ENCODE measurements around the gene TNPO3. TPM values are rescaled to one million over a fixed set of nuclear protein-coding genes. Genes with fewer than 3 reads are reported as not detected.
A peak's percentile ranks its signal among the peaks of the same experiment; 100 is the strongest.
"Not testable (repeated sequence)": the region's sequence is repeated elsewhere in the genome, so short reads cannot be mapped to it uniquely, and the experiment has no call there.

Gene TNPO3
- total RNA-seq, 3 donors from 2014 or later: 36.4 to 42.7 (median 36.6) TPM

- TF ChIP-seq CTCF (IDR thresholded peaks at IDR 0.05) (no peak), POLR2AphosphoS5 (IDR thresholded peaks at IDR 0.05) (no peak), POLR2A (IDR thresholded peaks at IDR 0.05) (no peak)
- Histone ChIP-seq H3K27me3 (no peaks in the 10 kb centered on the region), H3K4me1 (peaks cover 4 to 7% of the 10 kb centered on the region in 2 donors), H3K27ac (peak overlapping the region in 1 of 2 donors; percentile 98), H3K4me3 (peak overlapping the region in 1 of 3 donors; percentile 84), H3K9me3 (no peaks in the 10 kb centered on the region), H3K36me3 (no peaks in the 10 kb centered on the region)
- DNase-seq (ENCODE audit: low spot score in 2 of 2): no peak
- intact Hi-C loops (cut with DNase I; ENCODE audit: low total_unique reads): no loop called here
Measured at GRCh38 chr7:129055861-129056464, 1.1 kb upstream of the TNPO3 start.

- Histone ChIP-seq H3K9me3 (no peaks in the 10 kb centered on the region), H3K36me3 (no peaks in the 10 kb centered on the region), H3K27me3 (no peaks in the 10 kb centered on the region), H3K27ac (peak overlapping the region; percentile 97 to 98), H3K4me1 (peaks cover 4 to 7% of the 10 kb centered on the region in 2 donors), H3K4me3 (peak overlapping the region; percentile 67 to 89 (median 84))
- TF ChIP-seq POLR2AphosphoS5 (IDR thresholded peaks at IDR 0.05) (no peak), POLR2A (IDR thresholded peaks at IDR 0.05) (no peak), CTCF (IDR thresholded peaks at IDR 0.05) (no peak)
- no peak for DNase-seq (ENCODE audit: low spot score in 2 of 2)
- intact Hi-C loops (cut with DNase I; ENCODE audit: low total_unique reads): no loop called here
Measured at GRCh38 chr7:129055294-129055816, 444 bp upstream of the TNPO3 start.

- Histone ChIP-seq H3K4me3 (peak overlapping the region; percentile 67 to 89 (median 84)), H3K27me3 (no peaks in the 10 kb centered on the region), H3K27ac (peak overlapping the region; percentile 97 to 98), H3K36me3 (no peaks in the 10 kb centered on the region), H3K4me1 (peaks cover 4 to 7% of the 10 kb centered on the region in 2 donors), H3K9me3 (no peaks in the 10 kb centered on the region)
- no peak for TF ChIP-seq CTCF (IDR thresholded peaks at IDR 0.05)
- no peak for TF ChIP-seq POLR2AphosphoS5 (IDR thresholded peaks at IDR 0.05)
- TF ChIP-seq POLR2A (IDR thresholded peaks at IDR 0.05): no peak
- no peak for DNase-seq (ENCODE audit: low spot score in 2 of 2)
- intact Hi-C loops (cut with DNase I; ENCODE audit: low total_unique reads): no loop called here
Measured at GRCh38 chr7:129053938-129054437, 923 bp downstream of the TNPO3 start.

- Histone ChIP-seq H3K27ac (no peak overlapping the region), H3K4me1 (peaks cover 4 to 7% of the 10 kb centered on the region in 2 donors), H3K4me3 (no peak overlapping the region), H3K27me3 (no peaks in the 10 kb centered on the region), H3K9me3 (no peaks in the 10 kb centered on the region), H3K36me3 (no peaks in the 10 kb centered on the region)
- DNase-seq (ENCODE audit: low spot score in 2 of 2): no peak
- intact Hi-C loops (cut with DNase I; ENCODE audit: low total_unique reads): no loop called here
- TF ChIP-seq POLR2A (IDR thresholded peaks at IDR 0.05) (no peak), CTCF (IDR thresholded peaks at IDR 0.05) (no peak)
Measured at GRCh38 chr7:129052441-129052840, 2.5 kb downstream of the TNPO3 start.

GRCh38 chr7:129051459-129051858, 3.5 kb downstream of the TNPO3 start:
- DNase-seq (ENCODE audit: low spot score in 2 of 2); intact Hi-C loops (cut with DNase I; ENCODE audit: low total_unique reads); H3K27ac ChIP-seq; H3K4me3 ChIP-seq; H3K27me3 ChIP-seq; H3K4me1 ChIP-seq; H3K9me3 ChIP-seq; H3K36me3 ChIP-seq: not testable (repeated sequence)

Data from breast epithelium (tissue), 4 donors.